Measurements from ENCODE around the gene ARHGEF2. TPM values are rescaled to one million over a fixed set of nuclear protein-coding genes. Genes with fewer than 3 reads are reported as not detected.

The ARHGEF2 gene
- total and polyA plus RNA-seq, 9 of the 15 experiments (the other 6 are each of a cell fraction or from before 2014, with no cell fraction given) = 7.1 to 162 (median 62.2) TPM

DNA sequence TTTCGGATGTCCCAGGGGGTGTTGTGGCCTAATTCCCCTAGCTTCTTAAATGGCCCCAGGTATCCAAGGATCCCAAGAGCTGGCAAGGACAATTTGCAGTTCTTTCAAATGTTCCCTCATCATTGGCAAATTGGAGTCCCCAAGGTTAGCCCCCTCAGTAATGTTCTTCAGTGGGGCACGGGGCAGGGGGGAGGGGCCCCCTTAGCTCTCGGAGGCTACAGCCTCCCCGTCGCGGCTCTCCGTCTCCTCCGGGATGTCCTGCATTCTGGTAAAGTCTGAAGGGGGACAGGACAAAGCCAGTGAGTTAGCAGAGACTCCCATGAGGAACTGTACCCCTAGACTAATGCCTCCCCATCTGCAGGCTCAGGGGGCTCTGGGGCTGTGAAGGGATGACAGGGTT lies 30.6 kb downstream of the ARHGEF2 start:
- DNase-seq (ENCODE audit: extremely low read depth in 1 of 4, low spot score in 3 of 4) (no peak), ATAC-seq (no peak), FAIRE-seq (no peak)
- Histone ChIP-seq H3K4me3 (no peak overlapping the region), H2AFZ (ENCODE audit: low read depth, low read length) (no peak overlapping the region), H3K36me3 (ENCODE audit: control insufficient read depth, insufficient read depth, low read length) (peaks cover 59% of the 10 kb centered on the region), H3K9me3 (replicated peaks; ENCODE audit: control insufficient read depth, insufficient read depth, low read depth, low read length) (no peaks in the 10 kb centered on the region), H3K4me1 (replicated peaks in 1 of 2; ENCODE audit: control insufficient read depth in 2 of 2, insufficient read depth in 2 of 2, low read length in 2 of 2) (no peaks in the 10 kb centered on the region; a peak in 1 of 5 replicates), H3K27ac (ENCODE audit: extremely low read depth, low read depth, low read length) (no peak overlapping the region), H3K9me1 (ENCODE audit: control insufficient read depth, insufficient read depth, low read length) (peaks cover 4% of the 10 kb centered on the region), H3K4me2 (ENCODE audit: insufficient read depth, low read length) (no peak overlapping the region), H3K9ac (ENCODE audit: insufficient read depth in 1 of 2, low read depth in 2 of 2, low read length in 2 of 2) (no peak overlapping the region), H4K20me1 (replicated peaks; ENCODE audit: control insufficient read depth, insufficient read depth, low read length) (no peaks in the 10 kb centered on the region), H3K27me3 (ENCODE audit: control insufficient read depth in 2 of 2, insufficient read depth in 2 of 2, low read length in 2 of 2) (no peaks in the 10 kb centered on the region), H3K79me2 (ENCODE audit: control insufficient read depth, insufficient read depth, low read length) (no peaks in the 10 kb centered on the region)
- WGBS (ENCODE audit: insufficient coverage, low coverage, missing lambda C conversion rate) = 98% methylated on average over 7 of the region's 8 CpGs
- intact Hi-C loops (cut with micrococcal nuclease) = no loop called here
- in situ Hi-C loops (cut with MboI) = no loop called here
- ChIA-PET POLR2A (interaction anchor here (0.8 to 6.9 kb wide), 3 partner anchors 13 to 30 kb away, joined by 3 to 50 read pairs (median 6); partner anchors contain the start of genes ARHGEF2 and KHDC4), CTCF (ENCODE audit: low intra/inter-chr PET ratio) (no interaction called here)
- no TSS peak for BruUV-seq (replicated peaks)
- TF ChIP-seq CREB3L1 (IDR thresholded peaks at IDR 0.05; ENCODE audit: borderline replicate concordance, low read depth) (no peak), ZNF347 (CRISPR knock-in tag; IDR thresholded peaks at IDR 0.05; ENCODE audit: low read depth) (no peak), ELK3 (CRISPR knock-in tag; IDR thresholded peaks at IDR 0.05) (no peak), MAFF (IDR thresholded peaks at IDR 0.05; ENCODE audit: low read length) (no peak), IFI16 (CRISPR knock-in tag; IDR thresholded peaks at IDR 0.05) (no peak), KAT2B (IDR thresholded peaks at IDR 0.05; ENCODE audit: low read depth, low read length) (no peak), USF1 (CRISPR knock-in tag; IDR thresholded peaks at IDR 0.05) (no peak), ZNF3 (CRISPR knock-in tag; IDR thresholded peaks at IDR 0.05) (no peak), TEAD4 (IDR thresholded peaks at IDR 0.05; ENCODE audit: low read length) (no peak), TEAD4 (CRISPR knock-in tag; IDR thresholded peaks at IDR 0.05; ENCODE audit: borderline replicate concordance) (no peak), GATA2 (CRISPR knock-in tag; IDR thresholded peaks at IDR 0.05) (no peak), MTA3 (IDR thresholded peaks at IDR 0.05; ENCODE audit: borderline replicate concordance) (no peak)
- TF ChIP-seq, protein P1, sequence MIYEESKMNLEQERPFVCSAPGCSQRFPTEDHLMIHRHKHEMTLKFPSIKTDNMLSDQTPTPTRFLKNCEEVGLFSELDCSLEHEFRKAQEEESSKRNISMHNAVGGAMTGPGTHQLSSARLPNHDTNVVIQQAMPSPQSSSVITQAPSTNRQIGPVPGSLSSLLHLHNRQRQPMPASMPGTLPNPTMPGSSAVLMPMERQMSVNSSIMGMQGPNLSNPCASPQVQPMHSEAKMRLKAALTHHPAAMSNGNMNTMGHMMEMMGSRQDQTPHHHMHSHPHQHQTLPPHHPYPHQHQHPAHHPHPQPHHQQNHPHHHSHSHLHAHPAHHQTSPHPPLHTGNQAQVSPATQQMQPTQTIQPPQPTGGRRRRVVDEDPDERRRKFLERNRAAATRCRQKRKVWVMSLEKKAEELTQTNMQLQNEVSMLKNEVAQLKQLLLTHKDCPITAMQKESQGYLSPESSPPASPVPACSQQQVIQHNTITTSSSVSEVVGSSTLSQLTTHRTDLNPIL (CRISPR knock-in tag; IDR thresholded peaks at IDR 0.05) = no peak
- TF ChIP-seq, protein P2, sequence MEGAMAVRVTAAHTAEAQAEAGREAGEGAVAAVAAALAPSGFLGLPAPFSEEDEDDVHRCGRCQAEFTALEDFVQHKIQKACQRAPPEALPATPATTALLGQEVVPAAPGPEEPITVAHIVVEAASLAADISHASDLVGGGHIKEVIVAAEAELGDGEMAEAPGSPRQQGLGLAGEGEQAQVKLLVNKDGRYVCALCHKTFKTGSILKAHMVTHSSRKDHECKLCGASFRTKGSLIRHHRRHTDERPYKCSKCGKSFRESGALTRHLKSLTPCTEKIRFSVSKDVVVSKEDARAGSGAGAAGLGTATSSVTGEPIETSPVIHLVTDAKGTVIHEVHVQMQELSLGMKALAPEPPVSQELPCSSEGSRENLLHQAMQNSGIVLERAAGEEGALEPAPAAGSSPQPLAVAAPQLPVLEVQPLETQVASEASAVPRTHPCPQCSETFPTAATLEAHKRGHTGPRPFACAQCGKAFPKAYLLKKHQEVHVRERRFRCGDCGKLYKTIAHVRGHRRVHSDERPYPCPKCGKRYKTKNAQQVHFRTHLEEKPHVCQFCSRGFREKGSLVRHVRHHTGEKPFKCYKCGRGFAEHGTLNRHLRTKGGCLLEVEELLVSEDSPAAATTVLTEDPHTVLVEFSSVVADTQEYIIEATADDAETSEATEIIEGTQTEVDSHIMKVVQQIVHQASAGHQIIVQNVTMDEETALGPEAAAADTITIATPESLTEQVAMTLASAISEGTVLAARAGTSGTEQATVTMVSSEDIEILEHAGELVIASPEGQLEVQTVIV (CRISPR knock-in tag; IDR thresholded peaks at IDR 0.05; ENCODE audit: borderline replicate concordance) = no peak
- TF ChIP-seq, protein P3, sequence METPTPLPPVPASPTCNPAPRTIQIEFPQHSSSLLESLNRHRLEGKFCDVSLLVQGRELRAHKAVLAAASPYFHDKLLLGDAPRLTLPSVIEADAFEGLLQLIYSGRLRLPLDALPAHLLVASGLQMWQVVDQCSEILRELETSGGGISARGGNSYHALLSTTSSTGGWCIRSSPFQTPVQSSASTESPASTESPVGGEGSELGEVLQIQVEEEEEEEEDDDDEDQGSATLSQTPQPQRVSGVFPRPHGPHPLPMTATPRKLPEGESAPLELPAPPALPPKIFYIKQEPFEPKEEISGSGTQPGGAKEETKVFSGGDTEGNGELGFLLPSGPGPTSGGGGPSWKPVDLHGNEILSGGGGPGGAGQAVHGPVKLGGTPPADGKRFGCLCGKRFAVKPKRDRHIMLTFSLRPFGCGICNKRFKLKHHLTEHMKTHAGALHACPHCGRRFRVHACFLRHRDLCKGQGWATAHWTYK (CRISPR knock-in tag; IDR thresholded peaks at IDR 0.05) = no peak

Data from K562 (cell line).